ENCODE data around the gene METTL26.

DNA sequence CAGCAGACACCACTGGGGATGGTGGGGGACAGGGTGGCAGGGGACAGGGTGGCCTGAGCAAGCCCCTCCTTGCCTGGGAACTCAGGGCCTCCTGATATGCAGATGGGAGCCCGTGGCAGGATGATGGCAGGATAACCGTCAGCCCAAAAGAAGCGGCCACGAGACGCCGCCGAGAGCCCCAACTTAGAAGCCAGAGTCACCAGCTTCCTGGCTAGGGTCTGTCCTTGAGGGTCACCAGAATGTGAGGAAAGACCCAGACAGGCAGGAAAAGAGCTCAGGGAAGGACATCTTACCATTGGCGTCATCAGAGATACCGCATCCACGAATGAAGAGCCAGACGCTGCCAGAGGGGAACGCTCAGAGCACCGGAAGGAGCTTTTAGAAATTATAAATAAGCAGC, 26.8 kb downstream of the METTL26 start:
- TF ChIP-seq, protein P1, sequence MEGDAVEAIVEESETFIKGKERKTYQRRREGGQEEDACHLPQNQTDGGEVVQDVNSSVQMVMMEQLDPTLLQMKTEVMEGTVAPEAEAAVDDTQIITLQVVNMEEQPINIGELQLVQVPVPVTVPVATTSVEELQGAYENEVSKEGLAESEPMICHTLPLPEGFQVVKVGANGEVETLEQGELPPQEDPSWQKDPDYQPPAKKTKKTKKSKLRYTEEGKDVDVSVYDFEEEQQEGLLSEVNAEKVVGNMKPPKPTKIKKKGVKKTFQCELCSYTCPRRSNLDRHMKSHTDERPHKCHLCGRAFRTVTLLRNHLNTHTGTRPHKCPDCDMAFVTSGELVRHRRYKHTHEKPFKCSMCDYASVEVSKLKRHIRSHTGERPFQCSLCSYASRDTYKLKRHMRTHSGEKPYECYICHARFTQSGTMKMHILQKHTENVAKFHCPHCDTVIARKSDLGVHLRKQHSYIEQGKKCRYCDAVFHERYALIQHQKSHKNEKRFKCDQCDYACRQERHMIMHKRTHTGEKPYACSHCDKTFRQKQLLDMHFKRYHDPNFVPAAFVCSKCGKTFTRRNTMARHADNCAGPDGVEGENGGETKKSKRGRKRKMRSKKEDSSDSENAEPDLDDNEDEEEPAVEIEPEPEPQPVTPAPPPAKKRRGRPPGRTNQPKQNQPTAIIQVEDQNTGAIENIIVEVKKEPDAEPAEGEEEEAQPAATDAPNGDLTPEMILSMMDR (IDR thresholded peaks at IDR 0.05), result no peak
- no peak for TF ChIP-seq POLR2A (IDR thresholded peaks at IDR 0.05)
